RWPE1 (cell line): Measurements from ENCODE around the gene CCBE1.

Experiments
- CTCF ChIA-PET: fragments of 350-600 bp; sonication (Branson Sonifier 250); formaldehyde crosslinking; extraction: SDS; loops from one replicate; lab custom pipeline; 2021; lab: Yijun Ruan, JAX
- POLR2A ChIA-PET: fragments of 400-600 bp; formaldehyde crosslinking; extraction: SDS; loops from one replicate; lab custom pipeline; 2020; ENCODE audit warnings: antibody characterized with exemption; ENCODE audit not compliant: low non-redundant PET; lab: Yijun Ruan, JAX
- DNase-seq: peaks from one replicate; pipeline ENCODE4 v3.0.0; 2012; ENCODE audit warnings: low spot score
- H3K27ac ChIP-seq: fragments of 450-650 bp; 2 replicates; pipeline ENCODE4 v1.5.1; 2017
- CTCF ChIP-seq: fragments of 450-650 bp; conservative IDR thresholded peaks from 2 replicates; pipeline ENCODE4 v1.5.1; 2017; ENCODE audit warnings: low read depth, mild to moderate bottlenecking

CCBE1 gene

DNA sequence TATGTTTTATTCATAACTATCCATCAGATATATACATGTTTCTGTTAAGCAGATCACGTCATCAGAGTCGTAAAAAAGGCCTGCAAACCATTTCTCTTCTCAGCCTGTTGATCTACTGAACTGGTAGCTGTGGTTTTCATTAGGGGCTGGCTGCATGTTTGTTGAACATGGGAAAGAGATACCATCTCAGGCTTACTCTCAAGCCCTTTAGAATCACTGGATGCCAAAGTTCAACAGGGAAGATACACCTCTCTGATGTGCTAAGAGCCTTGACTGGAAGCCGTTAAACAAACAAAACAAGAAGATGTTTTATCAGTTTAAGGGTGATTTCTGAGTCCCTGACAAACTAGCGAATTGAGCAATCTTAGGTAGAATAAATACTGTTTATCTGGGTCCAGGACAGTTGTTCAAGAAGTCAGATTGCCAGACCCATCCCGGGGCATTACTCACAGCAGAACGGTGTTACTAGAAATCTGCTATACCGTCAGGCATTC, 243.7 kb downstream of the CCBE1 start:
- no peak overlapping the region for H3K27ac ChIP-seq
- ChIA-PET CTCF (interaction anchor here (0.7 kb wide), 1 partner anchor 427 kb away, joined by 3 read pairs; no protein-coding TSS in a partner anchor), POLR2A (no interaction called here)
- DNase-seq: no peak
- TF ChIP-seq CTCF: no peak

DNA sequence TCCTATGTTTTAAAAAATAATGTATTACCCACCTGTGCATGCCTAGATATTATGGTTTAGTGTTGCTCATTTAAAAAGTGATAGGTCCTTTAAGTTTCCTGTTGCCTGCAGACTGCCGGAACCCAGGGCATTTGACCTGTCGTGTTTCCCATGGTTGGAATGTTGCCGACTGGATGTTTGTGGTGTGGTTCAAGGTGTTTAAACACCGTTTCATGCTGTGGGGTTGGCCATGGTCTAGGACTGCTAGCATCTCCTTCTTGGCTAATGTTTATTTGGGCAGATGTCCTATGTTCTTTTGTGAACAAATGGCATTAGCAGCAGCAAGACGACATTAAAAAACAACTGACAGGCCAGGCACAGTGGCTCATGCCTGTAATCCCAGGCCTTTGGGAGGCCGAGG, 245.3 kb downstream of the CCBE1 start:
- no peak overlapping the region for H3K27ac ChIP-seq
- ChIA-PET CTCF (no interaction called here), POLR2A (no interaction called here)
- DNase-seq: no peak
- no peak for TF ChIP-seq CTCF

DNA sequence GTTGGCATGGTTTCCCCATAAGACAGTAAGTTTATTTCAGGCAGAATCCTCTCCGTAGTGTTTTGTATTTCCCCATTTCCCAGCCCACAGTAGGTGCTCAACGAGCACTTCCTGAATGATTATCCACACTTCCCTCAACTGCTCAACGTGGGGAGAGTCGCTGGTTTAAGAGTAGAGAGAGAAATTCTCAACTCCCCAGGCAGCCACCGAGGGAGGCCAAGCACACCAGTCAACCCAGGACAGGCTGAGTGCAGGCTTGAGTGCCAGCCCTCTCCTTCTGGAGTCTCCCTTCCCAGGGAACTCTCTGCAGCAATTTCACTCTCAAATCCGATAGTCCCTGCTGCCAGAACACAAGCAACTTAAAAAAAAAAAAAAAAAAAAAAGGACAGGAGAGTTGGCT, 246.2 kb downstream of the CCBE1 start:
- ChIA-PET CTCF (no interaction called here), POLR2A (no interaction called here)
- no peak for TF ChIP-seq CTCF
- no peak overlapping the region for H3K27ac ChIP-seq
- no peak for DNase-seq

GRCh38 chr18:59448546-59448945, 248.7 kb downstream of the CCBE1 start:
- H3K27ac ChIP-seq: no peak overlapping the region
- DNase-seq: no peak
- POLR2A ChIA-PET: no interaction called here
- no peak for TF ChIP-seq CTCF
- CTCF ChIA-PET: interaction anchor here (1.0 kb wide), 1 partner anchor 375 kb away, joined by 6 read pairs; no protein-coding TSS in a partner anchor

- ChIA-PET CTCF (no interaction called here), POLR2A (no interaction called here)
- DNase-seq: no peak
Measured at GRCh38 chr18:59446012-59446411, 251.2 kb downstream of the CCBE1 start.

DNA sequence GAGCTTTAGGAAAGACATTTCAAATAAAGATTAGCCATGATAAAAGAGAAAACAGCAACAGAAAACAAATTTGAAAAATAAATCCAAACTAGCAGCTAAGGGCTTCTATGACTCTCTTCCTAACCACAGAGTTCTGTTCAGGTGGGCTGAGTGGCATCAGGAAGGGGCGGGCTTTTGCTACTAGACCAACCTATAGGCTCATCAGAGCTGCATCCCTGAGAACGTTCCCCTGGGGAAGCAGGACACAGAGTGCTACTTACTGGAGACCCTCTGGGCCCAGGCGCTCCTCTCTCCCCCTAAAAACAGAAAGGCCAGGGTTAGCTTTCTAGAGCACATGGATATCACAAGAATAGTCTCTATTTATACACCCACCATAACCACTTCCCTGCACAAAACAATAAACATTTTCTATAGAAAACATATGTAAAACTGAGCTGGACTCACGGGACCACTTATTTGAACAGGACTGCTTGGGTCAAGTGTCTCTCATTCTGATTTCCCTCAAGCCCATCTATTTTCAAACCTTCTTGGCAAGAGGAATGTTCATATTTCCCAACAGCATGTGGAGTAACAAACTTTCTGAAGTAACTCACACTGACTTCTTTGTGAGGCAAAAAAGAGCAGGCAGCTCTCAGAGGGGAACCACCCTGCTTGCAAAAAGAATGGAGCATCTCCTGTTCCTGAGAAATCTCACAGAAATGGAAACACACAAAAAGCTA, 259.2 kb downstream of the CCBE1 start:
- H3K27ac ChIP-seq: no peak overlapping the region
- TF ChIP-seq CTCF: no peak
- ChIA-PET POLR2A (no interaction called here), CTCF (interaction anchor here (0.6 to 0.7 kb wide), 2 partner anchors 30 to 260 kb away, joined by 5 read pairs; no protein-coding TSS in a partner anchor)
- no peak for DNase-seq

More at GRCh38 chr18:59446012-59446411, 251.2 kb downstream of the CCBE1 start:
- H3K27ac ChIP-seq: no peak overlapping the region
- no peak for TF ChIP-seq CTCF
